Neuron (in vitro differentiated cells): ENCODE data around the gene ZSWIM2.
"Not testable (repeated sequence)": the region's sequence is repeated elsewhere in the genome, so short reads cannot be mapped to it uniquely, and the experiment has no call there.

Source experiments
- H2AFZ ChIP-seq: one replicate; pipeline ENCODE4 v1.6.1; 2013; ENCODE audit warnings: low read depth, mild to moderate bottlenecking, inconsistent platforms, low read length, moderate library complexity
- H3K27me3 ChIP-seq: one replicate; pipeline ENCODE4 v1.6.1; 2013; ENCODE audit warnings: low read length; ENCODE audit not compliant: insufficient read depth
- H3K36me3 ChIP-seq: one replicate; pipeline ENCODE4 v1.6.1; 2013; ENCODE audit warnings: low read length; ENCODE audit not compliant: insufficient read depth
- H3K4me1 ChIP-seq: one replicate; pipeline ENCODE4 v1.6.1; 2013; ENCODE audit warnings: low read length; ENCODE audit not compliant: insufficient read depth
- H3K4me3 ChIP-seq: 2 replicates; pipeline ENCODE4 v1.5.1; 2013; ENCODE audit warnings: mild to moderate bottlenecking, low read length, moderate library complexity
- H3K9me3 ChIP-seq: one replicate; pipeline ENCODE4 v1.6.1; 2013; ENCODE audit warnings: low read length

The ZSWIM2 gene

DNA sequence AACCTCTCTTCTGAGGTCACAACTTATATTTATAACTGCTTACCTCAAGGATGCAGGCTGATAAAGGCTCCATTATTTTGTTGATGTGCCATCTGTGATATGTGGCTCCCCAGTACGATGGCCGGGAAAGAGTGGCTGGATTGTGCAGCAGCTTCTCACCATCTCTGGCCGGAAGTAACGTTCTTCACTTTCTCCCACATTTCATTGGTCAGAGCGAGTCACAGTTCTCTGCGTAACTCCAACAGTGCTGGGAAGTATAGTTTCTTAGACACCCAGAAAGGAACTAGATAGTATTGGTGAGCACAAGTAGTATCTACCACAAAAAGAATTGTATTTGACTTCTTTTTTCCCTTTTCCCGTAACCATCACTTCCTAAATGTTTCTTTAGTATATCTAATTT is 28.7 kb downstream of the ZSWIM2 start:
- no peaks in the 10 kb centered on the region for H3K27me3 ChIP-seq
- no peak overlapping the region for H2AFZ ChIP-seq
- H3K4me1 ChIP-seq = no peaks in the 10 kb centered on the region
- no peaks in the 10 kb centered on the region for H3K36me3 ChIP-seq
- no peak overlapping the region for H3K4me3 ChIP-seq
- H3K9me3 ChIP-seq = no peaks in the 10 kb centered on the region

DNA sequence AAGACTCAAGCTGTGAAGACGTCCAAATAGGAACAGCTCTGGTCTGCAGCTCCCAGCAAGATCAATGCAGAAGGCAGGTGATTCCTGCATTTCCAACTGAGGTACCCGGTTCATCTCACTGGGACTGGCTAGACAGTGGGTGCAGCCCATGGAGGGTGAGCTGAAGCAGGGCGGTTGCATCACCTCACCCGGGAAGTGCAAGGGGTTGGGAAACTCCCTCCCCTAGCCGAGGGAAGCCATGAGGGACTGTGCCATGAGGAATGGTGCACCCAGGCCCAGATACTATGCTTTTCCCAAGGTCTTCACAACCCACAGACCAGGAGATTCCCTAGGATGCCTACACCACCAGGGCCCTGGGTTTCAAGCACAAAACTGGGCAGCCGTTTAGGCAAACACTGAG is 37.2 kb downstream of the ZSWIM2 start:
- H2AFZ ChIP-seq, H3K27me3 ChIP-seq, H3K9me3 ChIP-seq, H3K36me3 ChIP-seq, H3K4me1 ChIP-seq, H3K4me3 ChIP-seq: not testable (repeated sequence)

DNA sequence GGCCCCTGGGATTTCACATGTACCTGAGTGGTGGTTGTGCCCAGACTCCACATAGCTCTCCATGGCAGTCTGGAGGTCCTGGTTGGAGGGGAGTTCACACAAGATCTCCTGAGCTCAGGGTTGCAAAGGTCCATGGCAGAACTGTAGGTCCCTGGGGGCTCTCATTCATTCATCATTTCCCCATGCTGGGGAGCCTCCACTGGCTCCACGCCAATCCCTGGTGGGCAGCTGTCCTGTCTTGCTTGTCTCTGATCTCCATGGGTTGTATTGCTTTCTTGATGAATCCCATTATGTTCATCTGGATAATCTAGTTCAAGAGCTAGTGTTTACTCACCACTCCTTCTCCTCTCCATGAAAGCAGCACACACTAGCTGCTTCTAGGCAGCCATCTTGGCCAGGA is 42.4 kb downstream of the ZSWIM2 start:
- Histone ChIP-seq H3K36me3 (no peaks in the 10 kb centered on the region), H3K27me3 (no peaks in the 10 kb centered on the region), H3K4me3 (no peak overlapping the region), H3K9me3 (peaks cover 2% of the 10 kb centered on the region), H2AFZ (no peak overlapping the region), H3K4me1 (peaks cover 4% of the 10 kb centered on the region)

DNA sequence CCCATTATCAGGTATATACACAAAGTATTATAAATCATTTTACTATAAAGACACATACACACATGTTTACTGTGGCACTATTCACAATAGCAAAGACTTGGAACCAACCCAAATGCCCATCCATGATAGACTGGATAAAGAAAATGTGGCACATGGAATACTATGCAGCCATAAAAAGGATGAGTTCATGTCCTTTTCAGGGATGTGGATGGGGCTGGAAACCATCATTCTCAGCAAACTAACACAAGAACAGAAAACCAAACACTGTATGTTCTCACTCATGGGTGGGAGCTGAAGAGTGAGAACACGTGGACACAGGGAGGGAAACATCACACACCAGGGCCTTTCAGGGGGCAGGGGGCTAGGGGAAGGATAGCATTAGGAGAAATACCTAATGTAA is 50.4 kb downstream of the ZSWIM2 start:
- not testable (repeated sequence) for H2AFZ ChIP-seq, H3K4me1 ChIP-seq, H3K4me3 ChIP-seq, H3K27me3 ChIP-seq, H3K36me3 ChIP-seq, H3K9me3 ChIP-seq

DNA sequence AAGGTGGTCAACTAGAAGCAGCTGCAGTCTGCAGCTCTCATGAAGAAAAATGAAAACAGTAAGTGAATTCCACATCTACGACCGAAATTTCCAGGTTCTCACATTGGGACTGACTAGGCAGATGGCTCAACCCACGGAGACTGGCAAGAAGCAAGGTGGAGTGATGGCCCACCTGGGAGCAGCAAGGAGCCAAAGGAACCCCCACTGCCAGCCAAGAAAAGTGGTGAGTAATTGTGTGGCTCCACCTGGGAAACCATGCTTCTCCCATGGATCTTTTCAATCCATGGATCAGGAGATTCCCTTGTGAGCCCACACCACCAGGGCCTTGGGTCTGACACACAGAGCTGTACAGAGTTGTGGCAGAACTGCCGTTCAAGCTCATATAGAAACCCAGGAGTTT is 64.0 kb downstream of the ZSWIM2 start:
- no peaks in the 10 kb centered on the region for H3K27me3 ChIP-seq
- H3K36me3 ChIP-seq = no peaks in the 10 kb centered on the region
- H2AFZ ChIP-seq = no peak overlapping the region
- H3K9me3 ChIP-seq = peaks cover 2% of the 10 kb centered on the region
- no peaks in the 10 kb centered on the region for H3K4me1 ChIP-seq
- no peak overlapping the region for H3K4me3 ChIP-seq

DNA sequence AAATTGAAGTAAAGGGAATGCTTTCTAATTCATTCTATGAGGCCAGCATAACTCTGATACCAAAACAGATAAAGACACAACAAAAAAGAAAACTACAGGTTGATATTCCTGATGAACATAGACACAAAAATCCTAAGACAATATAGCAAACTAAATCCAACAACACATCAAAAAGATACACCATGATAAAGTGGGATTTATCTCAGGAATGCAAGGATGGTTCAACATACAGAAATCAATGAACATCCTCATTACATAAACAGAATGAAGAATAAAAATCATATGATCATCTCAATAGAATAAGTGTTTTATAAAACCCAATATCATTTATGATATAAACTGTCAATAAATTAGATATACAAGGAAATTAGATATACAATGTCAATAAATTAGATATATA is 65.7 kb downstream of the ZSWIM2 start:
- peaks cover 2% of the 10 kb centered on the region for H3K9me3 ChIP-seq

DNA sequence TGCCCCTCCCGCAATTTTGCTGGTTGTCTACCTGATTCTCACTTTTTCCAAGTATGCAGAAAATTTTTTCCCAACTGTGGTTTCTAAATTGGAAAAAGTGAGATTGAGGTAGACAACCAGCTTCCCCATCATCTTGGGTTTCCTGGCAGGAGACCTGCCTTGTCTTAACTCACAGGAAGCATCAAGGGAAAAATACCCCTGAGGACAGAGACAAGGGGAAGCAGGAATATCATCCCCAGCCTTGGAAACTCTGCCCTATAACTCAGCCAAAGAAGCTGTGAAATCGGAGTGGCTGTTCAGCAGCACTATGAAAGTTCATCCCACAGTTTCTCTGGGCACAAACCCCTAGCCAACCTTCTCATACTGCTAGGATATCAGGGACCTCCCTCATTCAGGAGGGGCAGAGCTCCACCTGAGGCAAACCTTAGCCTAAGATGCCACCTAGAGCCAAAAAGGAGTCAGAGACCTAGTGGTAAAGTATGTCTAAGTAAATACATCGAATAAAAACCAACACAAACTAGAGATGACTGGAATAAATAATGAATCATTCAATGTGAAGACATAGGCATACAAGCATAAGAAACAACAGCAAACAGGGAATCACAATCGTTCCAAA is 68.2 kb downstream of the ZSWIM2 start:
- H3K36me3 ChIP-seq = no peaks in the 10 kb centered on the region
- H3K9me3 ChIP-seq = peaks cover 2% of the 10 kb centered on the region
- no peak overlapping the region for H2AFZ ChIP-seq
- H3K4me3 ChIP-seq = no peak overlapping the region
- H3K4me1 ChIP-seq = no peaks in the 10 kb centered on the region
- H3K27me3 ChIP-seq = no peaks in the 10 kb centered on the region

More for the DNA sequence above, 65.7 kb downstream of the ZSWIM2 start:
- Histone ChIP-seq H3K27me3 (no peaks in the 10 kb centered on the region), H3K4me1 (no peaks in the 10 kb centered on the region), H3K36me3 (no peaks in the 10 kb centered on the region), H3K4me3 (no peak overlapping the region), H2AFZ (no peak overlapping the region)
